Endodermal cell (in vitro differentiated cells): Measurements from ENCODE around the gene PSMA2. TPM values are rescaled to one million over a fixed set of nuclear protein-coding genes. Genes with fewer than 3 reads are reported as not detected.
A peak's percentile ranks its signal among the peaks of the same experiment; 100 is the strongest.

Source experiments
- DNase-seq: peaks from one replicate; pipeline ENCODE4 v3.0.0-alpha.2; 2017
- H3K27ac ChIP-seq: 2 replicates; pipeline ENCODE4 v1.5.1; 2013; ENCODE audit warnings: mild to moderate bottlenecking, low read depth, low read length, moderate library complexity
- H3K27me3 ChIP-seq: 2 replicates; pipeline ENCODE4 v1.6.1; 2013; ENCODE audit warnings: mild to moderate bottlenecking, low read length, moderate library complexity; ENCODE audit not compliant: insufficient read depth, control insufficient read depth, poor library complexity, severe bottlenecking
- H3K36me3 ChIP-seq: 2 replicates; pipeline ENCODE4 v1.7.0; 2013; ENCODE audit warnings: mild to moderate bottlenecking, low read length, moderate library complexity; ENCODE audit not compliant: control insufficient read depth, insufficient read depth
- H3K4me1 ChIP-seq: one replicate; pipeline ENCODE4 v1.7.0; 2013; ENCODE audit warnings: low read length; ENCODE audit not compliant: control insufficient read depth, insufficient read depth
- H3K4me3 ChIP-seq: 2 replicates; pipeline ENCODE4 v1.5.1; 2013; ENCODE audit warnings: mild to moderate bottlenecking, low read length, moderate library complexity
- H3K9ac ChIP-seq: 2 replicates; pipeline ENCODE4 v1.6.1; 2013; ENCODE audit warnings: mild to moderate bottlenecking, low read length, moderate library complexity; ENCODE audit not compliant: poor library complexity, severe bottlenecking; ENCODE audit errors: extremely low read depth
- H3K9me3 ChIP-seq: 2 replicates; pipeline ENCODE4 v1.6.1; 2013; ENCODE audit warnings: mild to moderate bottlenecking, low read length, moderate library complexity; ENCODE audit not compliant: control insufficient read depth
- H3K27ac Mint-ChIP-seq: 2 replicates; pipeline ENCODE4 v1.8.0; 2020; ENCODE audit warnings: mixed read lengths
- H3K27me3 Mint-ChIP-seq: 2 replicates; pipeline ENCODE4 v1.8.0; 2021; ENCODE audit warnings: mild to moderate bottlenecking, mixed read lengths; ENCODE audit not compliant: insufficient read depth
- H3K36me3 Mint-ChIP-seq: 2 replicates; pipeline ENCODE4 v1.8.0; 2020; ENCODE audit warnings: low read depth, mixed read lengths
- H3K4me1 Mint-ChIP-seq: 2 replicates; pipeline ENCODE4 v1.8.0; 2020; ENCODE audit warnings: mixed read lengths
- H3K4me3 Mint-ChIP-seq: 2 replicates; pipeline ENCODE4 v1.8.0; 2020; ENCODE audit warnings: mild to moderate bottlenecking, moderate library complexity, mixed read lengths
- H3K9me3 Mint-ChIP-seq: 2 replicates; pipeline ENCODE4 v1.8.0; 2020; ENCODE audit warnings: mild to moderate bottlenecking, mixed read lengths
- whole genome bisulfite sequencing, 2 experiments: methylation state at CpG; one replicate each; pipeline versions ENCODE4 v1.1.5 to v1.1.7; 2013; ENCODE audit warnings: missing lambda C conversion rate in 2 of 2, mixed read lengths in 1 of 2; ENCODE audit not compliant: insufficient coverage in 1 of 2, insufficient read length in 1 of 2; 5-methylcytosine and 5-hydroxymethylcytosine counted together
- total RNA-seq, 2 donors: library from RNA; stranded (reverse); fragmentation: NEBNext Ultra II Directional in 1 of 2; extraction: Animal tissue kit (Norgen Biotek cat#: 25700) in 1 of 2; gene quantifications; 2 replicates in 1 of 2; 3 replicates in 1 of 2; pipeline ENCODE4 v1.2.1, GENCODE V29; 2021
- TF ChIP-seq, protein P1 (sequence below): fragments of 200-600 bp; sonication (generic); conservative IDR thresholded peaks from 2 replicates; pipeline ENCODE4 v1.5.0; 2021; ENCODE audit warnings: antibody characterized with exemption, mild to moderate bottlenecking

The PSMA2 gene
- total RNA-seq, 2 donors from 2014 or later: 163 to 191 TPM

DNA sequence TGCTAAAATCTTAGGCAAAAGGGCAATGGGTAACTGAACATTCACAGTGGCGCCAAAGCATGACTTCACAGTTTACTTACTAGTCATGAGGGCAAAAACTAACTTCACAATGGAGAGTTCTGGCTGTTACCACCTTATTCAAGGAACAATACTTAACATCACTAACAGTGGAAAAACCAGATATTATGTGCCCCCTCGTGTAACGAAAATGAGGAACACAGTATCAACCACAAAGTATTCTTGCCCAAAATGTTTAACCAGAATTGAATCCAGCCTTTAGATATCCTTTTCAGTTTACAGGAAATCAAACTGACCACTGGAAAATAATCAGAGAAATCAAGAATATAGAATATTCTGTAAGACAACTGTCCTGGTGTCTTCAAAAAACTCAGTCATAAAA lies 29.6 kb downstream of the PSMA2 start:
- Histone ChIP-seq H3K36me3 (no peaks in the 10 kb centered on the region), H3K4me1 (no peaks in the 10 kb centered on the region), H3K9me3 (no peaks in the 10 kb centered on the region), H3K9ac (no peak overlapping the region), H3K4me3 (no peak overlapping the region), H3K27me3 (no peaks in the 10 kb centered on the region), H3K27ac (no peak overlapping the region)
- Mint-ChIP-seq H3K36me3 (no peaks in the 10 kb centered on the region), H3K4me3 (no peak overlapping the region), H3K27ac (no peak overlapping the region), H3K27me3 (no peaks in the 10 kb centered on the region), H3K4me1 (no peaks in the 10 kb centered on the region), H3K9me3 (no peaks in the 10 kb centered on the region)
- WGBS, 2 experiments: 62 to 100% methylated on average over 1 to 3 of the region's 3 CpGs
- no peak for DNase-seq
- TF ChIP-seq, protein P1, sequence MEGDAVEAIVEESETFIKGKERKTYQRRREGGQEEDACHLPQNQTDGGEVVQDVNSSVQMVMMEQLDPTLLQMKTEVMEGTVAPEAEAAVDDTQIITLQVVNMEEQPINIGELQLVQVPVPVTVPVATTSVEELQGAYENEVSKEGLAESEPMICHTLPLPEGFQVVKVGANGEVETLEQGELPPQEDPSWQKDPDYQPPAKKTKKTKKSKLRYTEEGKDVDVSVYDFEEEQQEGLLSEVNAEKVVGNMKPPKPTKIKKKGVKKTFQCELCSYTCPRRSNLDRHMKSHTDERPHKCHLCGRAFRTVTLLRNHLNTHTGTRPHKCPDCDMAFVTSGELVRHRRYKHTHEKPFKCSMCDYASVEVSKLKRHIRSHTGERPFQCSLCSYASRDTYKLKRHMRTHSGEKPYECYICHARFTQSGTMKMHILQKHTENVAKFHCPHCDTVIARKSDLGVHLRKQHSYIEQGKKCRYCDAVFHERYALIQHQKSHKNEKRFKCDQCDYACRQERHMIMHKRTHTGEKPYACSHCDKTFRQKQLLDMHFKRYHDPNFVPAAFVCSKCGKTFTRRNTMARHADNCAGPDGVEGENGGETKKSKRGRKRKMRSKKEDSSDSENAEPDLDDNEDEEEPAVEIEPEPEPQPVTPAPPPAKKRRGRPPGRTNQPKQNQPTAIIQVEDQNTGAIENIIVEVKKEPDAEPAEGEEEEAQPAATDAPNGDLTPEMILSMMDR: no peak

DNA sequence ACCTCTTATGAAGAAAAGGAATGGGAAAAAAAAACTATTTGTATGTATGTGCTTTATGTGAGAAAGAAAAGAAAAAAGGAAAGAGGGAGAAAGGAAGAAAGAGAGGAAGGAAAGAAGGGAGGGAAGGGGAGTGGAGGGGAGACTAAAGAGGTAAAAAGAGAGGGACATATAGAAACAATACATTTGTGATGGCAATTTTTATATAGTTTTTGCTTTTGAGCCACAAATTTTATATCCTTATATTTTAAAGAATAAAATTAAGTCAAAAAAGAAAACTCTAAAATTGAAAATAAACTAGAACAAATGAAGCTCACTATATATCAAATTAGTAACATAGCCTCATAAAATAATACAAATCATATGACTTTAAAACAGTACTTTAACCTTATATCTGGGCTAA lies 31.1 kb downstream of the PSMA2 start:
- no peaks in the 10 kb centered on the region for H3K4me1 ChIP-seq
- no peaks in the 10 kb centered on the region for H3K36me3 ChIP-seq
- no peaks in the 10 kb centered on the region for H3K27me3 Mint-ChIP-seq
- no peaks in the 10 kb centered on the region for H3K36me3 Mint-ChIP-seq
- no peak overlapping the region for H3K4me3 Mint-ChIP-seq
- no peak overlapping the region for H3K27ac ChIP-seq
- H3K27ac Mint-ChIP-seq: no peak overlapping the region
- no peak for DNase-seq
- H3K4me1 Mint-ChIP-seq: no peaks in the 10 kb centered on the region
- H3K9me3 Mint-ChIP-seq: peaks cover 3% of the 10 kb centered on the region
- no peaks in the 10 kb centered on the region for H3K9me3 ChIP-seq
- TF ChIP-seq, protein P1: no peak
- H3K9ac ChIP-seq: no peak overlapping the region
- no peak overlapping the region for H3K4me3 ChIP-seq
- no peaks in the 10 kb centered on the region for H3K27me3 ChIP-seq

DNA sequence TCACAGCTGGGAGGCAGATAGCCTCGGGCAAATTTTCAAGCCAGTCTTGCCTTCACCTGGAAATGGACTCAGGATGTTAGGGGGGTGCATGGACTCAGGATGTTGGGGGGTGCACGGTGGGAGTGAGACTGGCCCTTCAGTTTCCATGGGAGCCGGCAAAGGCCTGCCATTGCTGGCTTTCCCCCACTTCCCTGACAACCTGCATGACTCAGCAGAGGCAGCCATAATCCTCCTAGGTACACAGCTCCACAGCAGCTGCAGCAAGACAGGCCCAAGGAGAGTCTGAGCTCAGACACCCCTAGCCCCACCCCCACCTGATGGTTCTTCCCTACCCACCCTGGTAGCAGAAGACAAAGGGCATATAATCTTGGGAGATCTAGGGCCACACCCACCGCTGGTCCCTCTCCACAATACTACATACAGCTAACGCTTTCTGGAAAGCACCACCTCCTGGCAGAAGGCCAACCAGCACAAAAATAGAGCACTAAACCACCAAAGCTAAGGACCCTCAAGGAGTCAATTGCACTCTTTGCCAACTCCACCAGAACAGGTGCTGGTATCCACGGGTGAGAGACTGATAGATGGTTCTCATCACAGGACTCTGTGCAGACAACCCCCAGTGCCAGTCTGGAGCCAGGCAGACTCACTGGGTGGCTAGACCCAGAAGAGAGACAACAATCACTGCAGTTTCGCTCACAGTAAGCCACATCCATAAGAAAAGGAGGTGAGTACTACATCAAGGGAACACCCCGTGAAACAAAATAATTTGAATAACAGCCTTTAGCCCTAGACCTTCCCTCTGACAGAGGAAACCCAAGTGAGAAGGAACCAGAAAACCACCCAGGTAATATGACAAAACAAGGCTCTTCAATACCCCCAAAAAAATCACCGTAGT lies 38.4 kb downstream of the PSMA2 start:
- peak; percentile 62 for DNase-seq
- H3K27me3 Mint-ChIP-seq: no peaks in the 10 kb centered on the region
- H3K9me3 Mint-ChIP-seq: peaks cover 30% of the 10 kb centered on the region
- H3K36me3 Mint-ChIP-seq: peaks cover 14% of the 10 kb centered on the region
- peaks cover 16% of the 10 kb centered on the region for H3K9me3 ChIP-seq
- H3K4me1 Mint-ChIP-seq: peaks cover 19% of the 10 kb centered on the region
- H3K27ac ChIP-seq: no peak overlapping the region
- 80 to 95% methylated on average over 3 to 9 of the region's 9 CpGs for WGBS, 2 experiments
- no peak overlapping the region for H3K9ac ChIP-seq
- H3K27ac Mint-ChIP-seq: peak overlapping the region; percentile 90
- H3K4me3 Mint-ChIP-seq: no peak overlapping the region
- H3K27me3 ChIP-seq: no peaks in the 10 kb centered on the region
- H3K36me3 ChIP-seq: no peaks in the 10 kb centered on the region
- peaks cover 5% of the 10 kb centered on the region for H3K4me1 ChIP-seq
- TF ChIP-seq, protein P1: no peak
- peak overlapping the region; percentile 50 for H3K4me3 ChIP-seq
